Measurements from ENCODE around the gene CERS3.

Gene CERS3

DNA sequence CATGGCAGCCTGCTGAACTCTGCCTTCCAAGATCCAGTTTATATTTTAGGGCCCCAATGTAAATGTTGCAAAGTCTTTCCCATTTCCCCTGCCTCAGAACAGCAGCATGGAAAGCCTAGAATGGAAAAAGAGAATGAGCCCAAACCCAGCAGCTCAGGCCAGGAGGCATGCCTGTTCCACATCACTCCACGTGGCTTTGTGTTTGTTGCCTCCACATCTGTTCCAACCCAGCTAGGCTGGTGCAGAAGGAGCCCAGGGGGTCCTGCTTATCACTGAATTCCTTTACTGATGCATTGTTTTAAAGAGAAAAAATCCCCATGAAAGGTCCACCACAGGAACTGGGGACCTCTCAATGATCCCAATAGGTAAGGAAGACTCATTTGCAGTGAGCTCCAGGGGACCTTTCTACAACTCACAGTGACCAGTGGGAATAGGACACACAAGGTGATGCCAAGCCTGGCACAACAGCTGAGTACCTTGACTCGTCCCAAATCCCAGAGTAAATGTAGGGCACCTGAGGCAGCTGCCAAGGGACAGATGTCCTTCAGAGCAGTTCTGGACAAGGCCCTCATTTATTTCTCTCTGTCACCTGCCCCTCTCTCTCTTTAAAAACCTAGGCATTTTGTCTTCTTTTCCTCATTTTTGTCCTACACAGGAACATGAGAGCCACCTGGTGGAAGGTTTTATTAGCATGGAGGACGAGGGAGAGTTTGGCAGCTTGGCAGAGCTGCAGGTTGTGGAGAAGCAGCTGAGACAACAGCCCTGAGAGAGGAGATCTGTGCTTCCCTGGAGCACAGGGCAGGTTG, 145.2 kb downstream of the CERS3 start:
- DNase-seq (ENCODE audit: low read depth) = peak; percentile 10

DNA sequence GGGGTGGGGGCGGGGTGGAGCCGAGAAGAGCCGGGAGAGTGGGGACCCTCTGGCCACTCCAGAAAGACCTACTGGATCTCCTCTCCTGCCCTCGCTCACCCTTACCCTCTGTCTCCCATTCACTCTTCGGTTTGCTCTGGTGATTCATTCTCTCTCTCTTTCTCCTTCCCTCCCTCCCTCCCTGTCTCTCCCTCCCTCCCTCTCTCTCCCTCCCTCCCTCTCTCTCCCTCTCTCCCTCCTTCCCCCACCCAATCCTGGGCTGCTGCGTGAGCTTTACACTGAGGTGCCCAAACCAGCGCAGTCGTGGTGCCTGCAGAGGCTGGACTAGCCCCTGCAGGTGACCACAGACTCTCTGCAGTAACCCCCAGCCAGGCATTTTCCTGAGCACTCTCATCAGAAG, 154.8 kb downstream of the CERS3 start:
- no peak for DNase-seq (ENCODE audit: low read depth)

DNA sequence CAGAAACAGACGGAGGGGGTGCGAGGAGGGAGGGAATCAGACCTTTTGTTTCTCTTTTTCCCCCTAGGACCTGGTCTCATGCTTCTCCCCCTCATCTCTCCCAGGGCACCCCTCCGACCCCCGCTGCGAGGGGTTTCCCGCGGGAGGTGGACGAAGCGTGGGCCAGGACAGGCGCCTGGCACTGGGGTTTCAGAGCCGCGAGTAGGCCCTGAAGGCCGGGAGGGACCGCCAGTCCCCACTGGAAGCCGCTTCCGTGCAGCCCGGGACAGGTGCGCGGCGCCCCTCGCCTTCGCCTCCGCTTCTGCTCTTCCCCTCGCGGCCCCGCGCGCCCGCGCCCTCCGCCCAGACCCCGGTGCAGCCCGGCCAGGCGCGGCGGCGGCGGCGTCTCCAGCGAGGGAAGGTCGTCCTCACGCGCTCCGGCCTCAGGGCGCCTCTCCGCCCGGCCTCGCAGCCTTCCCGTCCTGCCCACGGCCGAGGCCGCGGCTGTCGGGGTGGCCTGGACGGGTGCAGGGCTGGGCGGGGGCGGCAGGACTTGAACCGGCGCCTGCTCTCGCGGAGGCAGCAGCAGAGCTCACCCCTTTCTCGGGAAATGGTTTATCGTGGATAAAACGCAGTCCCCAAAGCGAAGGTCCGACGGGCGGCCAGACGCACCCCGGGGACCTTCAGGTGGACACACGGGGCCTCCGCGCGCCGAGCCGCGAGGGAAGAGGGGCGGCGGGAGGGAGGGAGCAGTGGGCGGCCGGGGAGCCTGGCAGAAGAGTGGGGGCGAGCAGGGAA, 155.4 kb downstream of the CERS3 start:
- DNase-seq (ENCODE audit: low read depth) = no peak

DNA sequence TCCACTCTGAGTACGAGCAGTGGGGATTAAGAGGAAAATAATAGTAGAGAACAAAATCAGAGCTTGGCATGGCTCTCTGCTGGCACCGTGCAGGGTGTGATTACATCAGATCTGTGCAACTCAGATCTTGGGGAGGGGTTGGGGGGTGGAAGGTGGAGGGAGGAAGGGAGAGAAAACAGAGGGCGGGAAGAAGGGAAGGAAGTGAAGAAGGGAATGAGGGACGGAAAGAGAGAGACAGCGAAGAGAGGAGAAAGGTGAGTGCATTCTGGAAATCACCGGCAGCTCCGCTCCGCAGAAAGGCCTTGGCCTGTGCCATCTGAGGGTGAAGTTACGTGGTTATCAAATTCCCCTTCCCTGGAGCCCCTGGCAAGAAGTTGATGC, 156.0 kb downstream of the CERS3 start:
- DNase-seq (ENCODE audit: low read depth) = no peak

DNA sequence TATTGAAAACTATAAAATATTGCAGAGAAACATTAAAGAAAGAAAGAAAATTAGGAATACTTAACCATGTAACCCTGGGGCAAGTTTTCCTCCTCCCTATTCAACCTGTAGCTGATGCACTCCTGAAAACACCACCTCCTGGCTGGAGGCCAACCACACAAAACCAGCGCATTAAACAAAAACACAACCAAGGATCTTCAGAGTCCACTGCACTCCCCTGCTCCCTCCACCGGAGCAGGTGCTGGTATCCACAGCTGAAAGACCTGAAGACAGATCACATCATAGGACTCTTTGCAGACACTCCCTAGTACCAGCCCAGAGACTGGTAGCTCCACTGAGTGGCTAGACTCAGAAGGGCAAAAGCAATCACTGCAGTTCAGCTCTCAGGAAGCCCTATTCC, 173.4 kb downstream of the CERS3 start:
- no peak for DNase-seq (ENCODE audit: low read depth)

DNA sequence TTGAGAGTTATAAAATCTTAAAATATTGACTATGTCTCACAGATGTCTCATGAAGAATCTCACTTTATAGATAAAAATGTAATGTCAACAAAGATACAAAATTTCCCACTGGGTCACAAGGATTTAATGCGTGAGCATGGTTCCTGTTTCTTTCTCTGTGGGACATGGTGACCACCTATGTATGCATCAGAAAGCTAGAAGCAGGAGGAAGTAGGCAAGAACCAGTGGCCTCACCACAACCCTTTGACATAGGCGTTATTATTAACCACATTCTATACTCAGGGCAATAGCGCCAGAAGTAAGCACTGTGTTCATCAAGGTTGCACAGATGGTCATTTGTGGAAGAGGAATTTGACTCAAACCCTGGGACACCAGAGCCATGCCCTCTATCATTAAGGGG, 175.3 kb downstream of the CERS3 start:
- no peak for DNase-seq (ENCODE audit: low read depth)

DNA sequence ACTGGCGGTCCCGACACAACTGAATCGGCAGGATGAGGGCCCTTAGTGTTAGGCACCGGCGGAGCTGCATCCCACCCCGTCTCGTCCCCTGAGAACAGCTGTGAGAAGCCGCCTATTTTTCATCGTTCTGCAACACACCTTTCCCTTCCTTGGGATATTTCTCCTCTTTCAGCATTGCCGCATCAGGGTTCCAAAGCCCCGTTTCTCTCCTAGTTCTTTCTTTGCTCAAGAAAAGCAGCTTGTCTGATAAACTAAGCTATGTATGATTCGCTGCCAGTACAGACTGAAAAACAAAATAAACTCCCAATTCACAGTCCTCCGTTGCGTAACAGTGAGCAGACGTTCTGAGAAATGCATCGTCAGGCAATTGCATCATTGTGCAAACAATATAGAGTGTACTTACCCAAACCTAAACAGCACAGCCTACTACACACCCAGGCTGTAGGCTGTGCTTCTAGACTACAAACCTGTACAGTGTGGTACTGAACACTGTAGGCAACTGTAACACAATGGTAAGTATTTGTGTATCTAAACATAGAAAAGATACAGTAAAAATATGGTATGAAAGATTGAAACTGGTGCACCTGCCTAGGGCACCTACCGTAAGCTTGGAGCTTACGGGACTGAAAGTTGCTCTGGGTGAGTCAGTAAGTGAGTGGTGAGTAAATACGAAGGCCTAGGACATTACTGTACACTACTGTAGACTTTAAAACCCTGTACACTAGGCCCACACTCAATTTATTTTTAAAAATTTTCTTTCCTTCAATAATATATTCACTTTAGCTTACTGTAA, 178.1 kb downstream of the CERS3 start:
- DNase-seq (ENCODE audit: low read depth) = peak; percentile 87
